HPDE6-E6E7 (cell line): Measurements from ENCODE around the gene PSMB9.
"Not testable (repeated sequence)": the region's sequence is repeated elsewhere in the genome, so short reads cannot be mapped to it uniquely, and the experiment has no call there.

Experiments used
- DNase-seq: peaks from one replicate; pipeline ENCODE4 v3.0.0; 2011; ENCODE audit warnings: missing footprints; ENCODE audit errors: extremely low spot score

Gene PSMB9

DNA sequence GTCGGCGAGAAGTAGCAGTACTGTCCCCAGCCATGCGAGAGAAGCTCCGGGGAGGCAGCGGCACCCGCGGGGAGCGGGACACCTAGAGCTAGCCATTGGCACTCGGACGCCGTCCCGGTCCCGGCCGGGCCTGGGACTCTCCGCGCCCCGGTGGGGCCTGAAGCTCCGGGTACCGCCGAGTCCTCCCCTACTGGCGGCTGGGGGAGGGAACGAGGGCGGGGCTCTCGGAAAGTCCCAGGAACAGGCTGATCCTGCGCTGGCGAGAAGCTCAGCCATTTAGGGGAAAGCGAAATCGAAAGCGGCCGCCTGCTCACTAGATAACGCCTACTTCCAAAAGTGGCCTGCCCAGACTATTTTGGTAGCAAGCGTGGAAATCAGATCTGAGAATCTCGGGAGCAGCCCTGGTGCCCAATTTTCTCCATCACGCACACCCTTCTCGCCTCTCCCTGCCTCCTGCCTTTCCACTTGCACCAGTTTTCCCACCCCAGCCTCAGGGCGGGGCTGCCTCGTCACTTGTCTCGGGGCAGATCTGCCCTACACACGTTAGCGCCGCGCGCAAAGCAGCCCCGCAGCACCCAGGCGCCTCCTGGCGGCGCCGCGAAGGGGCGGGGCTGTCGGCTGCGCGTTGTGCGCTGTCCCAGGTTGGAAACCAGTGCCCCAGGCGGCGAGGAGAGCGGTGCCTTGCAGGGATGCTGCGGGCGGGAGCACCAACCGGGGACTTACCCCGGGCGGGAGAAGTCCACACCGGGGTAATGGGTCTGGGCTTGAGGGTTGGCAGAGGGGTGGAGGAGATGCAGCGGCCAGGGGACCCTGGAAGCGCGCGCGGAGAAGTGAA is at the start of gene PSMB9, which contains the start of gene TAP1:
Gene PSMB9, plus strand, starts transcription at position 652 of the 835 bp plus-strand sequence. Its CDS starts 38 bp downstream, at position 690.
Gene TAP1, minus strand, starts transcription at position 164 of the 835 bp plus-strand sequence. Its CDS starts 68 bp downstream, at position 96.
- DNase-seq, result peak; percentile 91

DNA sequence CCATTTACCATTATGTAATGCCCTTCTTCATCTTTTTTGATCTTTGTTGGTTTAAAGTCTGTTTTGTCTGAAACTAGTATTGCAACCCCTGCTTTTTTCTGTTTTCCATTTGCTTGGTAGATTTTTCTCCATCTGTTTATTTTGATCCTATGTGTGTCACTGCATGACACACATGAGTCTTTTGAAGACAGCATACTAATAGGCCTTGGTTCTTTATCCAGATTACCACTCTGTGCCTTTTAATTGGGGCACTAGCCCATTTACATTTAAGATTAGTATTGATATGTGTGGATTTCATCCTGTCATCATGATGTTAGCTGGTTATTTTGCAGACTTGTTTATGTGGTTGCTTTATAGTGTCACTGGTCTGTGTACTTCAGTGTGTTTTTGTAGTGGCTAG is 48.6 kb upstream of the PSMB9 start:
- DNase-seq, result not testable (repeated sequence)

DNA sequence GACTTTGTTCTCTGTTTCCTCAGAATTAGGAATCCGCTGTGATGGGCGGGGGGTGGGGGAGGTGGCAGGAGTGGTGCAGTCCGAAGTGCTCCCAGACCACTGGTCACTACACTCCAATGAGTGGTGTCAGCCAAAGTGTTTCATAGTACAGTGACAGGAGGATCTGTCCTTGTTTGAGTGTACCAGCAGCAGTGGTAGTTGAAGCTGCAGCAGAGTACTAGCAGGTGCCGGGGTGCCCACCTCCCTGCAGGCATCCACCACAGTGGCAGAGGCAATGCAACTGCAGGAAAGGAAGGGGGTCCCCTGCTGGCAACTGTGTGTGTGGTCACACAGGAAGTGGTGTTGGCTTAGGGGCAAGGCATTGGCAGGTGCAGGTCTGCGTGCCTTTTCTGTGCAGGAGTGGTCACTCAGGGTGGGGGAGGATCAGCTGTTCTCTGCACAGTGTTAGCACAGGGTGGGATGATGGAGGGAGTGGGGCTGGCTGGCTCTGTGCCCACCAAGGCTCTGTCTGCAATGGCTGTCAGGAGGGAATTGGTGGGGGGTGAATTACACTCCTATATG is 46.9 kb upstream of the PSMB9 start:
- no peak for DNase-seq

DNA sequence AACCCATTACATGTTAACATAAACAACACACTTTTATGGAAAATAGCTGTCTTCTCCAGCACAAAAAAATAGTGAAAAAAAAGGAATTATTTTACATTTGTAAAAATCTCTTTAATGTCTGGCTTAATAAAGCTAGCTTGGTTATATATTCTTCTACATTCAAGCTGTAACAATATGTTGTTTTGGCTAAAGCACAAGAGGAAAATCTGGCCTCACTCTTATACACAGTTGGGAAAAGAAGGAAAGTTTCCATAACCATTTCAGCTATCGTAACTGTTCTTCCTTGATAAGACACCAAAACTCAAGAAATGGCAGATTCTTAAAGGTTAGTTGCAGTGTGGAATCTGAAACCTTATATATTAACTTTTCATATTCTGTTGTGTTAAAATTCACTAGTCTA is 44.8 kb upstream of the PSMB9 start:
- no peak for DNase-seq

DNA sequence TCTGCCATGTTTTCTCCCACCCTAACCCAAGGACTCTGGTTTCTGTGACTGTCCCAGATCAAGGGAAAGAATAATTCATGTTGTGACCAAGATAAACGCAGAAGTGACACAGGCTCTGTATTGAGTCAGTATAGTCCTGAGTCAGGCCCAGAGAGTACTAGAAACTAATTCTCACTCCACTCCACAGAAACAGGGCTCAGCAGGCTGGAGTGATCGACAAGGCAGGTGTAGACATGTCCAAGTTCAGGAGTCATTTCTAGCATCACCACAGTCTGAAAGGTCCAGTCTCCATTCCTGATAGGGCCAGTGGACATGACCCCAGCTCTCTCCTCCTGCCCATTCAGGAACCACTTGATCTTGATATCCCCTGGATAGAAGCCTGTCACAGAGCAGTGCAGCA is 39.8 kb upstream of the PSMB9 start:
- DNase-seq, result peak; percentile 62

DNA sequence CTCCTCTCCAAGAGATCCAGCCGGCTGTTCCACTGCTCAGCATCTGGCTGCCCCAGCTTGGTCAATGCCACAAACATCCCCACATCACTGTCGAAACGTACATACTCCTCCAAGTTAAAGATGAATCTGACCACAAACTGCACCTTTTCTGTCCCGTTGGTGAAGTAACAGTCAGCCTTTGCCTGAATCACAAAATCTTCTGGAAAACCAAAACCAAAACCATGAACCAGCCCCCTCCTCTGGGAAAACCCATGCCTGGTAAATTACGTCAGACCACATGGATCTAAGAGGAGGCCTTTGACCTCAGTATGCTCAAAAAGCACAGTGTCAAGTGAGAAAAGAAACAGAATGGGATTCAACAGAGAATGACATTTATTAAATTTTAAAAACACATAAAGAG is 38.9 kb upstream of the PSMB9 start:
- DNase-seq, result no peak

DNA sequence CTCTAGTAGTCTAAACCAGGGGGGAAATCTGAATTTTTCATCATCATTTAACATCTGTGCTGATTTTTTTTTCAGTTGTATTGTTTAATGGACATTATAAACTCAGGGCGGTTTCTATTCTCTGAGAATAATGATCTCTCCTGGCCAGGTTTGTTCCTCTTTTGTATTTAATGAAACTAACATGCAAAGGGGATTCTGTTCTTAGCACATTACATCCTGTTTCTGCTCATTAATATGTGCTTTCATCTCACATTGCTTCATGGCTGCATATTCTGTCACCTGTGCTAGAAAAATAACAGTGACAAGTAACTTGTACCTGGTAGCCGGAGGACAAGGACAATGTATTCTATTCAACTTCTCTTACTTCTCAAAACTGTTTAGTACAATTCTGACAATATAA is 38.0 kb upstream of the PSMB9 start:
- no peak for DNase-seq

DNA sequence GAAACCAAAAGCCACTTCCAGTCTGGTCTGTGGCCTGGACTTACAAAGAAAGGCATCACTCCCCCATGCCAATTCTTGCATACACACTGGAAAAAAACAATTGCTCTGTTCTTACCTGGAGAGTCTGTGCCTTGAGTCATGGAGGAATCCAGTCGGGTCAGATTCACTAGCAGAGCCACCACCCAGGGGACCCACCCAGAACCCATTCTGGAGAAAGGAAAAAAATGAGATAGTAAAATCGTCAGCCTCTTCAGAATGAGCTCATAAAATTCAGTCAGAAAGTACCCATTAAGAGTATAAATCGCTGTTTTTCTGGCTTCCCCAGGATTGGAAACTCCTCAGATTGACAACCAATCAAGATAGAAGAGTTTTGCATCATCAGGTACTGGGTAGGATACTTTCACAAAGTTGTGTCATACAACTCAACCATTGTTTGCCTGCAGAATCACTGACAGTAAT is 37.2 kb upstream of the PSMB9 start, which contains the start of gene HLA-DOB:
Gene HLA-DOB, minus strand, starts transcription at position 257 of the 459 bp plus-strand sequence. Its CDS starts 51 bp downstream, at position 206.
- DNase-seq, result peak; percentile 85

DNA sequence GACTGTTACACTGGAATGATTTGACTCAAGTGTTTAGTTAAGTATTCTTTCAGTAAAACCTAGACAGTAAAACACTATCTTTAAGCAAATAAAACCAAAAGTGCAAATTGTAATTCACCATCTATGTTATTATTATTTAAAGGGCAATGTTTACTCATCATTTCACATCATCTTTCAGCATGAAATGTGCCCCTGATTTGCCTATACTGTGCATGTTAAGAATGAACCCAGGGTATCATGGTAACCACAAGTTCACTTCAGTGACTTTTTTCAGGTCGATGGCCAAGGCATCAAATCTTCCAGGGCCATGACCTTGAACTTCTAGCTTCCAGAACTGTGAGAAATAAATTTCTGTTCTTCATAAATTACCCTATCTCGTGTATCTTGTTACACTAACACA is 35.1 kb upstream of the PSMB9 start:
- DNase-seq, result no peak

DNA sequence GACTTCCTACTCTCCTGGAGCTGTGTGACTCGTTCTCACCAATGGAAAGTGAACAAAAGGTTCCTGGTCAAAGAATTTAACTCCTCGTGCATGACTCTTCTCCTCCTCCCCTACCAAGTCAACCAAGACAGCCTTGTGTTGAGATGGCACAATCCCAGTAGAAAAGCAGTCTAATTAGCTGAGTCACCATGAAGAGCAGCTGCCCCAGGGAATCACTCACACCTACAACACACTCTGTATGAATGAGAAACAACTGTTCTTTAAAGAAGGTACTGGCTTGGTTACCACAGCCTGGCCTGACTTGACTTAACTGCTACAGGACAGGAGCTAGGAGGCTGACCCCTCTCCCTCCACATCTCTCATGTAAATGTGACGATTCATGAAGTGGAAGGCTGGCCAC is 34.3 kb upstream of the PSMB9 start:
- peak; percentile 90 for DNase-seq

DNA sequence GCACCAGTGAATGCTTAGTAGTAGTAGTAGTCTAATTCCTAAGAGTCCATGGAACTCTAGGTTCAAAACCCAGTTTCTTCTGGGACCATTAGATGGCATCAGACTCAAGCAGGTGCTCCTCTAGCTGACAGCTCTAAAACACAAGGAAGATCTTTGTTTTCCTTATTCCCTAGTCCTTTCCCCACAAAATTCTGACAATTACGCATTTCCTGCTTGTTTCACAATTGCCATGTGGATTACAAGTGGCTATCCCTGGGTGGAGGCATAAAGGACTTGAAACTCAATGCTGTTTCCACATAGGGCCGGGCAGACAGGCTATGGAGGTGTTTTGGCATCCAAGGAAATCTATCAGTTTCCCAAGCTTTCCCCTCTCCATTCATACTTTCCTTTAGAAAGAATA is 28.0 kb upstream of the PSMB9 start:
- no peak for DNase-seq

DNA sequence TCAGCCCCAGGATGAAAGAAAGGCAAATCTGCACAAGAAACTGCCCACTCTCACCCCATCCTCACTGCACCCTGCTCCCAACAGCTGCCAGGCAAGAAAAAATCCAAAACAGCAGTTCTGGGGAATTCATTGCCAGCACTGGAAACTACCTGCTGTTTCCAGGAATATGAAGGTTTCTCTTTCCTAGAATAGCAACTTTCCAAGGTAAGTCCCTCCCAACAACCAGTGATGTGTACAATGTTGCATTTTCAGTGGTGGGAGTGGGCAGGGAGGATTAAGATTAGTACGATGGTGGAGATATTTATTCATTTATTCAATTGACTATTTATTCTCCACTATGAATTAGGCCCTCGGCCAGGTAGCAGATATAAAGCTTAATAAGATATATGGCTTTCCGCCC is 27.0 kb upstream of the PSMB9 start:
- DNase-seq, result no peak

DNA sequence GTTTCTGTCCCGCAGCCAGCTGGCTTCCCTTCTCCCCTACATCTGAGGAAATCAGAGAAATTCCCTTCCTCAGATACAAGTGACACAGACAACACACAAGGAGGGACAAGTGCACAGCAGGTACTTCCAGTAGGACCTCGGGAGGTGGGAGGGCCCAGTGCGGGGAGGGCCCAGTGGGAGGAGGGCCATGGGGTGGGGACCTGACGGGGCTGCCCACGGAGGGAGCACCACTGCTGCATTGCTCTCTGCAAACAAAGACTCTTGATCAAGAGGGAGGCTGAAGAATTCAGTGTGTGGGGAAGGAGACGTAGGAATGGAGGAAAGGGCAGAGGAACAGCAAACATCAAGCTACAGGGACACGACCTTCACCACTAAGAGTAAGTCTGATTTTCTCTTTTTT is 24.5 kb upstream of the PSMB9 start:
- no peak for DNase-seq

DNA sequence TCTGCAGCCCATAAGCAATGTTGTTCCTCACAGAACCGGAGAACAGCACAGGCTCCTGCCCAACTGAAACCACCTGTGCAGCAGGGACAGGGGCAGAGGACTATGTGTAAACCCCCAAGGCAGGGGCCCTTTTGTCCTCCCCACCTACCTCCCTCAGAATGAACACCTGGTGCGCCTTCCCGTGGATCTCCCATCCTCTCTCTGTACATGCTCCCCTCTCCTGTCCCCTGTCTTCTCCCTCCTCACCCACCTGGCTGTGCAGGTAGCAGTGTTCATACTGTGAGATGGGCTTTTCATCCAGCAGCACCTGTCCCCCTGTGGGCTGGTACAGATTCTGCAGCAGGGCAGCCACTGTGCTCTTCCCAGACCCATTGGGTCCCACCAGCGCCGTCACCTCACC is 24.0 kb upstream of the PSMB9 start:
- no peak for DNase-seq

DNA sequence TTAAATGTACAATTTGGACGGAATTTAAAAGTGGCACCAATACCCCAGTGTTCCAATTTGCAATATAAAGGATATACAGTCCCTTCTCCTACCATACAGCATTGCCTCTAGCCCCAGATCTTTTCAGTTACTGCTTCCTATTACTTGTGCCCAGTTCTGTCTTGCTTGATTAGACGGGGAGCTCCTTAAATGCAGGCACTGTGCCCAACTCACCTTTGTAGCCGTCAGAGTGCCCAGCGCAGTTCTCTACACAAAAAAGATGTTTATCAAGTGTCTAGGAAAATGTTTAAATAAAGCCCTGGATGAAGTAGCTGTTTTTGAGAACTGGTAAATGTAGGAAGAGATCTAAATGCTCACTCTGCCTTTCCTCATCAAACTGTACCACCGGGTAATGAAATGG is 23.1 kb upstream of the PSMB9 start:
- no peak for DNase-seq

DNA sequence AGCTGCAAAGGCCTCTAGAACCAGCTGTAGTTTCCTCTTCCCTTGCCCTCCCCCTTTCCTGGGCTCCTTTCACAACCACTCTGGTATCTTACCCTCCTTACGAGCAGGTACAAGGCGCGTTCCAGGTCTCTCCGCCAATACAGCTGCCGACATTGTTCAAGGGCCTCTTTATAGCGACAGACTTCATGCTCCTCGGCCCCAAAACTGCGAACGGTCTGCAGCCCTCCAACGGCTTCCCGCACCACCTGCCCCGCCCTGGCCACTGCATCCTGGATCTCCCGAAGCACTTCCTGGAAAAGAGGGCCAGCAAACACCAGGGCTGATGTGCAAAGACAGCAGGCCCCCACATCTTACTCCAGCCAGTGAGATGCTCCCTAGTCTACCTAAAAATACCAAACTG is 21.5 kb upstream of the PSMB9 start:
- DNase-seq, result no peak

DNA sequence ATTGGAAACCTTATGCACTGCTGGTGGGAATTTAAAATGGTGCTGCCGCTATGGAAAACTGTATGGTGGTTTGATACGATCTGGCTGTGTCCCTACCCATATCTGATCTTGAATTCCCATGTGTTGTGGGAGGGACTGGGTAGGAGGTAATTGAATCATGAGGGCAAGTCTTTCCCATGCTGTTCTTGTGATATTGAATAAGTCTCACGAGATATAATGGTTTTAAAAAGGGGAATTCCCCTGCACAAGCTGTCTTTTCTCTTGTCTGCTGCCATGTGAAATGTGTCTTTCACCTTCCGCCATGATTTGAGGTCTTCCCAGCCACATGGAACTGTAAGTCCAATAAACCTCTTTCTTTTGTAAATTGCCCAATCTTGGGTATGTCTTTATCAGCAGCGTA is 20.3 kb upstream of the PSMB9 start:
- no peak for DNase-seq

DNA sequence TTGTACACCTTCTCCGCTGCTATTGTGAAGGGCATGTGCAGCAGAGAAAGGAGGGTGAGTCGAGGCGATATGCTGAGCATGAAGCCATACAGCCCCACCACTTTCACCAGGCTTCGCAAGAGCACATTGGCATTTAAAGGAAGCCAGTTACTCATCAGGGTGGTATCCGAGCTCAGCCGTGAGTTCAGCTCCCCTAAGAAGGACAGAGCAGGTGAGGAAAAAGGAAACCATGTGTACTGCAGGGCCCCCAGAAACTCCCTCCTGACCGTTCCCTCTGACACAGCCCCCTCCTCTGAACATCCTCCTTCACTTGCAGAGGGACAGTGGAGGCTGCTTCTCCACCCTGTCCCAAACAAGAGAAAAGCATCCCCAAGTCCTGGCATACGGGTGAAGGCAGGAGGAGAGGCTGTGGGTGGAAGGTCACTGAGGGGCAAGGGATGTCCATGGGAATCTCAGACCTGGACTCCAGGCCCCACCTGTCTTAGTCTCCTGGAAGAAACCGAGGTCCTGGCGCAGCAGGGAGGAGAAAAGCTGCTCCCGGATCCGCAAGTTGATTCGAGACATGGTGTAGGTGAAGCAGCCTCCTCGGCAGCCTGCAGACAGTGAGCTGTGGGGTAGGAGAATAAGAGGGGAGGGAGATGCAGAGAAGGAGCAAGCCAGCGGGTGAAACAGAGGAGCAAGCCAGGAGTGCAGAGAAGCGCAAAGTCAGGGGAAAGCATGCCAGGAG is 18.7 kb upstream of the PSMB9 start:
- no peak for DNase-seq

DNA sequence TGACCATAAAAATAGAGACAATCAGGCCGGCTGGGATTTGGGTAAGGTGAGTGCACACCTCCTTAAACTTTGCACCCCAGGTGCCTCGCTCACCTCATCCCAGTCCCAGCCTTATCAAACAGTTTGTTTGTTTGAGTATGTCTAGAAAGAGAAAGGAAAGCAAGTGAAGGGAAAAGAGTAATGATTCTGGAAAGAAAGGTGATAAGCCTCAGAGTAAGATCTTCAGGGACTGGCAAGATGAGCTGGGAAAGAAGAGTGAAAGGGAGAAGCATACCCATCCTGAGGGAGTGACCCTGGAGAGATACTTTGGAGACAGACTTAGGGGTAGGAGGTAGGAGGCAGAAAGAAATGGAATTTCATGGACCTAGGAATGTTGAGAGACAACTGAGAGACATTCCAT is 17.1 kb upstream of the PSMB9 start:
- no peak for DNase-seq

DNA sequence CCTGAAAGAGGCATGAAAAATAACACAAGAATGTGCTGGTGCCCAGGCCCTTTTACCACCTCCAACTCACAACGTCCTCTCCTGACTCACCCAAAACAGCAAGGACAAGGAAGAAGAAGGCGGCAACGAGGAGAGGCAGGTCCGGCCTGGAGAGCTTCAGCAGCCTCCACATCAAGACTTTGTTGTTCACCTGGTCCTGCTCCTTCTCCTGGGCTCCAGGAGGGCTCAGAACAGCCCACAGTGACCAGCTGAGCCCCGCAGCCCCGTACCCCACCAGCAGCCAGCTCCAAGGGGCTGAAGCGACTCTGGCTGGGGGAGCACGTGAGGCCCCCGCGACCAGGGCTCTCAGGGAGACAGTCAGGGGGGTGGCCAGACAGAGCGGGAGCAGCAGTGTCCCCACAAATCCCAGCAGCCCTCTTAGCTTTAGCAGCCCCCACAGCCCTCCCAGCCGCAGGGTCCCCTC is 16.3 kb upstream of the PSMB9 start:
- DNase-seq, result peak; percentile 63

DNA sequence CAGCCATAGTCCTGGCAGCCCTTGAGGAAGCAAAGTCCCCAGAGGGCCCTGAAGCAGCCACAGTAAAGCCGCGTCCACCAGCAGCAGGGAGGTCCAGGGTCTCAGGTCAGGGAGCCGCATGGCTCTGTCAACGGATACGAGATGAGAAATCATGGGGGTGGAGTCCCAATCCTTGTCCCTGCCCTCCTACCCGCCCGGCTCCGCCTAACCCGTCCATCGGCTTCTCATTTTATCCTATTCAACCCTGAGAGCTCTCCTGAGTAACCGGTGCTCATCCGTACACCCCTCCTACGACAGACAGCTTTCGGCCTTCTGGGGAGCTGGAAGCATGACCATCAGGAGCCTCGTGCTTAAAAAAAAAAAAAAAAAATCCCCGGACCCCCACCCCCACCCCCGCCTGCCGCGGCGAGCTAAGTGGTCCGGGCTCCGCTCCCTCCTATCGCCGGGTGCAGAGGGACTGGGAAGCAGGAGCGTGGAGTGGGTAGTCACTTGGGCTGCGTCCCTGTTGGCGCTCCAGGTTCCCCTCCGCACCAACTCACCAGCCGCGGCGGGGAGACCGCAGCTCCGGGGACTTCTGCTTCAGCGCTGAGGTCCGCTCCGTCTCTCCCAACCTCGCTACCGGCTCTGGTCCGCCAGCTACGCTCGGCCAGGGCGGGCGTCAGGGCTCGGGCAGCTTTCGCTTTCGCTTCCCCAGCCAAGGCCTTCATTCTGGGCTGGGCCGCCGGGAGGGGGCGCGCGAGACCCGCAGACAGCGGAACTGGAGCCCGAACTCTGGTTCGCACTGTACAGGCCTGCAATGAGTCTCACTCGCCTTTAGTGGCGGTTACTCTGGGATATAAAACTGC is 15.7 kb upstream of the PSMB9 start, which contains the start of gene TAP2:
Gene TAP2, minus strand, starts transcription at position 626 of the 845 bp plus-strand sequence. Its CDS starts 506 bp downstream, at position 120.
- DNase-seq, result peak; percentile 94
